Measurements from ENCODE around the gene CLHC1. TPM values are rescaled to one million over a fixed set of nuclear protein-coding genes. Genes with fewer than 3 reads are reported as not detected.
"Not testable (repeated sequence)": the region's sequence is repeated elsewhere in the genome, so short reads cannot be mapped to it uniquely, and the experiment has no call there.

Gene CLHC1
- total RNA-seq, 1 donor from 2014 or later = 8.6 TPM

DNA sequence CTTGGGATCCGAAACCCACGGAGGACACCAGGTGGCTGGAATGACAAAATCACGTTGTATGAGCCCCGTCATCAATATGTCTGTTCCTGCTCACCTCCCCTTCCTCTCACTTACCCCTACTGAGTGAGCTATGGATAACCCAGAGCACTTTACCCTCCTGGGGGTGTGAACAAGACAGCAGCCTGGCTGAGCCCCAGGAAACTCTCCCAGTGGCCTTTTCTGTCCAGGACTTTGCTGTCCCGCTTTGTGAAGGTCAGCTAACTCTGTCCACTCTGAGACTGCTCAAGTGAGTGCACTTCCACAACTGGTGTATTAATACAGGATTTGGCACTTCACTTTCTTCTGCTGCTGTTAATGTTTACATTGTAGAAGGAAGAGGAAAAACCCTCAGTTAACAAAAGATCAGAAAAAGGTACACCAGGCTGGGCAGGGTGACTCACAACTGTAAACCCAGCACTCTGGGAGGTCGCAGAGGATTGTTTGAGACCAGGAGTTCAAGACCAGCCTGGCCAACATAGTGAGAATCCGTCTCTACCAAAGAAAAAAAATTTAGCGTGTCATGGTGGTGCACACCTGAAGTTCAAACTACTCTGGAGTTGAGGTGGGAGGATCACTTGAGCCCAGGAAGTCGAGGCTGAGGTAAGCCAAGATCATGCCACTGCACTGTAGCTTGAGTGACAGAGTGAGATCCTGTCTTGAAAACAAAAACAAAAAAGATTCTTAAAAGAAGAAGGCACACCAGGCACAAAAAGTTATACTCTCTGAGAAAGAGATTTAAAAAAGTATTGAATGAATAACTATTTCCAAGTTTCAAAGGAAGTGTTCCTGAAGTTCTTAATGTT is 90.3 kb downstream of the CLHC1 start:
- intact Hi-C loops (cut with DNase I) = no loop called here
- no peak for DNase-seq (ENCODE audit: low spot score)

GRCh38 chr2:55140316-55141219 is 91.5 kb downstream of the CLHC1 start:
- intact Hi-C loops (cut with DNase I) = no loop called here
- no peak for DNase-seq (ENCODE audit: low spot score)

GRCh38 chr2:55139305-55139704 is 92.8 kb downstream of the CLHC1 start:
- DNase-seq (ENCODE audit: low spot score) = no peak
- intact Hi-C loops (cut with DNase I) = no loop called here

DNA sequence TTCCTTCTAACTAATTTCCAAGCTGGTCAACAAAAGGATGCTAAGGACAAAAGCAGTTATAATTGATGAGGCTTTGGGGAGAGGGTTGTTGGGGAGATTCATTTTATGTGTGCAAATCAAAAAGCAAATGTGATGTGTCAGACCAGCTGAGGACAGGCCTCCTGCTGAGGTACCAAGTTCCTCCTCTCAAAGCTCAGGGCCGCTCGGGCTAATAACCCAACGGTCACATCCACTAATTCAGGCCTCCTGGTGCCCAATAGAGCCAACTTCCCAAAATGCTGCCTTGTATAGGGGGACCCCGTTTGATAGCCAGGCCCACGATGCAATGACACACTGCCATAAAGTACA is 93.2 kb downstream of the CLHC1 start:
- intact Hi-C loops (cut with DNase I) = no loop called here
- DNase-seq (ENCODE audit: low spot score) = no peak

- DNase-seq (ENCODE audit: low spot score) = no peak
- intact Hi-C loops (cut with DNase I) = no loop called here
Observed at GRCh38 chr2:55138014-55138881, 93.8 kb downstream of the CLHC1 start.

DNA sequence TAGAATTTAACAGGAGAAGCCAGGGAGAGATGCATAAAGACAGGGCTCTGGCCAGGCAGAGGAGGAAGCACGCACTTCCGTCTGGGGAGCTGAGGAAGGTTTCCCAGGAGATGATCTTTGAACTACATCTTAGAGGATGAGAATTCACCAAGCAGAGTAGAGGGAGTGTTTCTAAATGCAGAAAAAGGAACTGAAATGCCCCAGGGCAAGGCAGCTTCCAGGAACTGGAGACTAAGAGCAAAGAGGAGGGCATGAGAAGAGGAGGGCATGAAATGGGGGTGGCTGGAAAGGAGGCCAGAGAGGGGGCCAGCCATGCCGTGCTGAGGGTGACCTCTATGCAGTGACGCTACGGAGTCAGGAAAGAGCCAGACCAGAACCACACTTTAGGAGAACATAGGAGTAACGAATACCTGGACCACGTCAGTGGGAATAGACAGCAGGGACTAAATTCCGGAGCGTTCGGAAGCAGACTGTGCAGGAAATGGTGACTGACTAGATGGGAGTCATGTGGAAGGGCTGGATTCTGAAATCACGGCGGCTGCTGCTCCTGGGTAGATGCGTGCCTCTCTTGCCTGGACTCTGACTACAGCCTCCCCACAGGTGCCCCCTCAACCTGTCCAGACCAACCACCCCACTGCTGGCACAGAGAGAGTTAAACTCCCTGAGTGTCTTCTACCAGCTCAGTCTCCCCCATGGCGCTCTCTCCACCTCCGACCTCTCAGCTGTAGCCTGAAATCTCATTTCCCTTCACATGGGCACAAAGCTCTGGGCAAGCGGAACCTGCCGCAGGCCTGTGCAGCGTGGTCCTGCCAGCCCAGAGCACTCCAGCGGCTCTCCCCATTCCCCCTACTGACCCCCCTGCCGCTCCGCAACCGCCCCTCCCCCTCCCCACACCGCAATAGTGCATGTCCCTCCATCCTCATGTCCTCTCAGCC is 94.8 kb downstream of the CLHC1 start:
- no peak for DNase-seq (ENCODE audit: low spot score)
- intact Hi-C loops (cut with DNase I) = no loop called here

DNA sequence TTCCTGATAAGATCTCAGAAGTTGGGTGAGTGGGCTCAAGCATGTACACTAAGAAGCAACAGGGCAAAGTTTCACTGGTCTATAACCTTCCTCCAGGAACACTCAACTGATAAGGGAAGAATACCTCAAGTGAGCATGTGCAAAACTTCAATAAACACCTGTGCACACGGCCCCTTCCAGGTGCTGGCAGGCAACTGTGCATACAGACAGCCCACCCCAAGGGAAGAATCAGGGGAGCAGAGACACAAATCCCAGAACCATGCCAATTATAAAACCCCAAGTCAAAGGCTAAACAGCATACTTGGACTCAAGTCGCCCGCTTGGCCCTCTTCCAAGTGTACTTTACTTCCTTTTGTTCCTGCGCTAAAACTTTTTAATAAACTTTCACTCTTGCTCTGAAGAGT is 96.0 kb downstream of the CLHC1 start:
- no peak for DNase-seq (ENCODE audit: low spot score)
- intact Hi-C loops (cut with DNase I) = no loop called here

DNA sequence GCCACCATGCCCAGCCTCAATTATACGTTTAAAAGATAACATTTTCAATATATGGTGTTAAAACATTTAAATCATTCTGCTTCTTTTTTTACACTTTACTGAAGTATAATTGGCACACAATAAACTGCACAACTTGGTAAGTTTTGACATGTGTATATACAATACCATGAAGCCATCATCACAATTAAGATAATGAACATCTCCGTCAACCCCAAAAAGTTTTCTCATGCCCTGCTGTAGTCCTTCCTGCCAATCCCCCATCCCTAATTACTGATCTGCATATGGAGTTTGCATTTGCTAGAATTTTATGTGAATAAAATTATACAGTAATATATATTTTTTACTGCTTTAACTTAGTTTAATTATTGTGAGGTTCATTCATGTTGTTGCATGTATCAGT is 96.6 kb downstream of the CLHC1 start:
- intact Hi-C loops (cut with DNase I) = no loop called here
- DNase-seq (ENCODE audit: low spot score) = no peak

GRCh38 chr2:55134316-55134706 is 97.8 kb downstream of the CLHC1 start:
- no peak for DNase-seq (ENCODE audit: low spot score)
- intact Hi-C loops (cut with DNase I) = no loop called here

- no peak for DNase-seq (ENCODE audit: low spot score)
- intact Hi-C loops (cut with DNase I) = no loop called here
Observed at GRCh38 chr2:55133467-55134315, 98.4 kb downstream of the CLHC1 start.

GRCh38 chr2:55130849-55131248 is 101.2 kb downstream of the CLHC1 start:
- no peak for DNase-seq (ENCODE audit: low spot score)
- intact Hi-C loops (cut with DNase I) = no loop called here

DNA sequence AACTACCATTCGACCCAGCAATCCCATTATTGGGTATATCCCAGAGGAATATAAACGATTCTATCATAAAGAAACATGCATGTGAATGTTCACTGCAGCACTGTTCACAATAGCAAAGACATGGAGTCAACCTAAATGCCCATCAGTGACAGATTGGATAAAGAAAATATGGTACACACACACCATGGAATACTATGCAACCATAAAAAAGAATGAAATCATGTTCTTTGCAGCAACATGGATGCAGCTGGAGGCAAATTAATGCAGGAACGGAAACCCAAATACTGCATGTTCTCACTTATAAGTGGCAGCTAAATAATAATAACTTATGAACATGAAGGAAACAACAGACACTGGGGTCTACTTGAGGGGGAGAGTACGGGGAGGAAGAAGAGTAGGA is 105.5 kb downstream of the CLHC1 start:
- DNase-seq (ENCODE audit: low spot score); intact Hi-C loops (cut with DNase I): not testable (repeated sequence)

Other genes starting within 250 kb of the CLHC1 start
- 174 TPM for gene RTN4, start 181.8 kb downstream of the CLHC1 start, total RNA-seq
- gene RPS27A, start 395 bp upstream of the CLHC1 start, total RNA-seq = 395 TPM
- gene MTIF2, start 36.9 kb upstream of the CLHC1 start, total RNA-seq = 40.8 TPM
- gene CCDC88A, start 187.6 kb upstream of the CLHC1 start, total RNA-seq = 29.1 TPM